Measurements from ENCODE around the gene OSGIN1. TPM values are rescaled to one million over a fixed set of nuclear protein-coding genes. Genes with fewer than 3 reads are reported as not detected.

Gene OSGIN1
- total and polyA plus RNA-seq, 9 donors, result 0.65 to 9.3 (median 5.4) TPM

DNA sequence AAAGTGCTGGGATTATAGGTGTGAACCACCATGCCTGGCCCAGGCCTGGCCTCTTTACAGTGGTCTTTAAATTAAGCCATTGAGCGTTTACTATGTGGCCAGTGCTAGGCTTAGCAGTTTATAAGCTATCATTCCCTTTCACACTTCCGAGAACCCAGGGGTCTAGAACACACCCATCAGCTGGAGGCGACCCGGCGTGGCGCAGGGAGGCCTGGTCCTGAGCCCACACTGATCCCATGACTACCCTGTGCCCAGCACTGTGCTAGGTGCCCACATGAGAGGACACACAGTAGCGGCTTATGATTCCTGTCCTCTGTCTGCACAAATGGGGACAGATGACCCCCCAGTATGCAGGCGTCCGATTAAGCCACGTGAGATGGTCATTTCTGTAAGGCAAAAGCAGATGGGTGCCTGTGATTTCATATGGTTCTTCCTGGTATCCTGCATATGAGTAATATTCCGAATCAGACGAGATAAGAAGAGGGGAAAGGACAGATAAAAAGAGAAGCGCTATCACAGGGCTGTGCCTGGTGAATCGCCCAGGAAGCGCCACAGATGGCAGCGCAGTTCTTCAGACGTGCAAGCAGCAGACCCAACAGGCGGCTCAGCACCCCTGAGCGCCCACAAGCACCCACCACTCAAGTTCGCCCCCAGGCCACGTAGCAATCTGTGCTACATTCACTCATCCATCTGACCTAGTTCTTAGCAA lies 5.3 kb downstream of the OSGIN1 start:
- Histone ChIP-seq H3K9me3 (no peaks in the 10 kb centered on the region), H3K36me3 (no peaks in the 10 kb centered on the region), H3K4me1 (ENCODE audit: insufficient read depth) (peaks cover 3% of the 10 kb centered on the region), H3K27me3 (no peaks in the 10 kb centered on the region), H3K4me3 (no peak overlapping the region), H3K27ac (no peak overlapping the region)
- intact Hi-C loops (cut with DNase I), result loop anchor here in 1 of 4 donors (5.0 kb wide), 1 partner anchor 104 kb away; no protein-coding TSS in a partner anchor
- TF ChIP-seq EP300 (IDR thresholded peaks at IDR 0.05), result no peak
- TF ChIP-seq, protein P1, sequence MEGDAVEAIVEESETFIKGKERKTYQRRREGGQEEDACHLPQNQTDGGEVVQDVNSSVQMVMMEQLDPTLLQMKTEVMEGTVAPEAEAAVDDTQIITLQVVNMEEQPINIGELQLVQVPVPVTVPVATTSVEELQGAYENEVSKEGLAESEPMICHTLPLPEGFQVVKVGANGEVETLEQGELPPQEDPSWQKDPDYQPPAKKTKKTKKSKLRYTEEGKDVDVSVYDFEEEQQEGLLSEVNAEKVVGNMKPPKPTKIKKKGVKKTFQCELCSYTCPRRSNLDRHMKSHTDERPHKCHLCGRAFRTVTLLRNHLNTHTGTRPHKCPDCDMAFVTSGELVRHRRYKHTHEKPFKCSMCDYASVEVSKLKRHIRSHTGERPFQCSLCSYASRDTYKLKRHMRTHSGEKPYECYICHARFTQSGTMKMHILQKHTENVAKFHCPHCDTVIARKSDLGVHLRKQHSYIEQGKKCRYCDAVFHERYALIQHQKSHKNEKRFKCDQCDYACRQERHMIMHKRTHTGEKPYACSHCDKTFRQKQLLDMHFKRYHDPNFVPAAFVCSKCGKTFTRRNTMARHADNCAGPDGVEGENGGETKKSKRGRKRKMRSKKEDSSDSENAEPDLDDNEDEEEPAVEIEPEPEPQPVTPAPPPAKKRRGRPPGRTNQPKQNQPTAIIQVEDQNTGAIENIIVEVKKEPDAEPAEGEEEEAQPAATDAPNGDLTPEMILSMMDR (IDR thresholded peaks at IDR 0.05), result no peak
- no peak for TF ChIP-seq POLR2A (IDR thresholded peaks at IDR 0.05)
- 85 to 89% (median 86%) methylated on average over 21 of the region's 21 CpGs for WGBS, 3 donors
- no peak for DNase-seq

DNA sequence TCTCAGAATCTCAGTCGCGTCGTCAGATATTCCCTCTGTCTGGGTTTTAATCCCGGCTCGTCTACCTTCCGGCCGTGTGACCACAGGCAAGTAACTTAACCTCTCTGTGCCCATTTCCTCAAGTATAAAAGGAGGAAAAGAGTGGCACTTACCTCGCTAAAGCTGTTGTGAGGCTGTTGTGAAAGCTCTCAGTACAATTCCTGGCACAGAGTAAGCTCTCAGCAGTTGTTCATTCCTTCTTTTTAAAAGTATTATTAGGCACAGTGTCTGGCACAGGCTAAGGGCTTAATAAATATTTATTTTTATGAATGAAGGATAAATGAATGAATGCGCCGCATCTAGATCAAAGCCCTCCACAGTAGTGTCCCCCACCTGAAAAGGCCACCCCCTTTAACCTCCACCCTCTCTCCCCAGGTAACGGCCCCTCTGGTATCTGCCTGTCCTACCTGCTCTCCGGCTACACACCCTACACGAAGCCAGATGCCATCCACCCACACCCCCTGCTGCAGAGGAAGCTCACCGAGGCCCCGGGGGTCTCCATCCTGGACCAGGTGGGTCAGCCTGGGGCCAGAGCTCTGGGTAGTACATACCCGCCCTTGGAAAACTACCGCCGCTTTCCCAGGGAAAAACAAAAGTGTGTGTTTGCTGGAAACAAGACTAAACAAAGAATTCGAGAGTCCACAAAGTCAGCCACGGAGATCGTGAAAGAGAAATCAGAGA lies 6.0 kb downstream of the OSGIN1 start:
- Histone ChIP-seq H3K27ac (no peak overlapping the region), H3K4me1 (ENCODE audit: insufficient read depth) (no peaks in the 10 kb centered on the region), H3K9me3 (no peaks in the 10 kb centered on the region), H3K27me3 (no peaks in the 10 kb centered on the region), H3K36me3 (no peaks in the 10 kb centered on the region), H3K4me3 (no peak overlapping the region)
- intact Hi-C loops (cut with DNase I), result loop anchor here in 1 of 4 donors (5.0 kb wide), 1 partner anchor 103 kb away; no protein-coding TSS in a partner anchor
- DNase-seq, result no peak
- TF ChIP-seq EP300 (IDR thresholded peaks at IDR 0.05) (no peak), POLR2A (IDR thresholded peaks at IDR 0.05) (no peak)
- TF ChIP-seq, protein P1 (IDR thresholded peaks at IDR 0.05), result no peak
- WGBS, 3 donors, result 67 to 80% (median 75%) methylated on average over 21 of the region's 21 CpGs

DNA sequence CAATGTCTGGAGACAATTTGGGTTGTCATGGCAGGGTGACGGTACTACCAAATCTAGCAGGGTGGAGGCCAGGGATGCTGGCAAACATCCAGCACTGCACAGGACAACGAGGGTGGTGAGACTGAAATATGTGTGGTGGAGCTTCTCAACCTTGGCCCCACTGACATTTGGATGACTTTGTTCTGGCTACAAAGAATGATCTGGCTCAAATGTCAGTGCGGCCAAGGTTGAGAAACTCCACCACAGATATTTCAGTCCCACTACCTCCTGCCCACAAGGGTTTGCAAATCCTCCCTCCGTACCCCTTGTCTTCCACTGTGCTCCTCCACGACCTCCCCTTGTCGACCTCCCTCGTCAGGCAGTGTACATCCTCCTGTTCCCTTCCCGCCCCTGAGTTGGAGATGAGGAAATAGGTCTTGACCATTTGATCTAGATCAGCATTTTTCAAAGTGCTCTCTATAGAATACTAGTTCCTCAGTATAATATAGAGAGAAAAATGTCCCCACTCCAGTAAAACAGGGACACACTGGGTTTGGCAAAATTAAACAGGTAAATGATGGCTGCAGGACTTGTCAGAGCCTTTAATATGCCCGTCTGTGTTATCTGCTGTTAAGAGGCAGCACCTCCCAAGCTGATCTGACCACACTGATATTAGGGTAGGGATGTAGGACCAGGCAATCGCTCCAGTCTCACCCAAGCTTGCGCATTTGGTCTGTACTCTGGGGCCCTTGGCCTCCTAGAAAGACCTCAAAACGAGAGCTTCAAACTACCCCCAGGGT lies 6.8 kb downstream of the OSGIN1 start:
- Histone ChIP-seq H3K4me1 (ENCODE audit: insufficient read depth) (no peaks in the 10 kb centered on the region), H3K27me3 (no peaks in the 10 kb centered on the region), H3K36me3 (no peaks in the 10 kb centered on the region), H3K27ac (no peak overlapping the region), H3K9me3 (no peaks in the 10 kb centered on the region), H3K4me3 (no peak overlapping the region)
- DNase-seq, result no peak
- intact Hi-C loops (cut with DNase I), result loop anchor here in 3 of 4 donors (5.0 to 10.0 kb wide), 5 partner anchors 102 to 525 kb away; partner anchors contain the start of gene TAF1C (in 1 of the 3)
- 73 to 80% (median 75%) methylated on average over 12 of the region's 12 CpGs for WGBS, 3 donors
- TF ChIP-seq, protein P1 (IDR thresholded peaks at IDR 0.05), result no peak
- TF ChIP-seq POLR2A (IDR thresholded peaks at IDR 0.05) (no peak), EP300 (IDR thresholded peaks at IDR 0.05) (no peak)

All from ovary (tissue), 9 donors.